Measurements from ENCODE around the gene PLCXD1. TPM values are rescaled to one million over a fixed set of nuclear protein-coding genes. Genes with fewer than 3 reads are reported as not detected.

Gene PLCXD1
- total RNA-seq, 1 donor from 2014 or later: 6.4 TPM

DNA sequence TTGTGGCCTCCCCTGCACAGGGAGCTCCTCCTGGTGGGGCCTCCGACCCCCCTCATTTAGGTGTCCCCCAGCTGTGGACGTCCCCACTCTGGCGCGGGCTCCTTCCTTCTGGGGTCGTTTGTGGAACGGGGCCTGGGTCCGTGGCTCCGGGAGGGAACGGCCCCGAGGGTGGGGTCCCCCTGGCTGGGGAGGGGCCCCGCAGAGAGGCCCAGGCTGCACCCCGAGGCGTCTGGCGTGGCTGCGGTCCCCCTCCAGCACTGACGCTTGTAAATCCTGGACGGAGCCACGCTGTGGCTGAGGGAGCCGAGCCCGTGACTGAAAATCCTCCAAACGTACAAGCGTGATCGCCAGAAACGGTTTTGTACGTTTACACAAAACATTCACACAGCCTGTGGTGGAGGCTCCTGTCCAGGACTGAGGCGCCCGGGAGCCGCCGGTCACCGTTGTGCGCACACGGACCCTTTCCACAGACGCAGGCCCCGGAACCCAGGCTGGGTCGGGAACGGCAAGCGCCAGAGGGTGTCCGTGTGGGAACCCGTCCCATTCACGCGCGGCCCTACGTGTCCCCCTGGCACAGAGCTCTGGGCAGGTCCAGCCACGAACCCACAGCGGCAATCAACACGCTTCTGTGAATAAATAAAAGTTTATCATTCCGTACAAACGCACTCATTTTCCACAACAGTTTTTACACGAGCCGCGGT lies 52.6 kb downstream of the PLCXD1 start:
- no peak for DNase-seq (ENCODE audit: low read depth in 2 of 2)

- DNase-seq (ENCODE audit: low read depth in 2 of 2): no peak
Observed at GRCh38 chrX:334331-334891, 53.2 kb downstream of the PLCXD1 start.

DNA sequence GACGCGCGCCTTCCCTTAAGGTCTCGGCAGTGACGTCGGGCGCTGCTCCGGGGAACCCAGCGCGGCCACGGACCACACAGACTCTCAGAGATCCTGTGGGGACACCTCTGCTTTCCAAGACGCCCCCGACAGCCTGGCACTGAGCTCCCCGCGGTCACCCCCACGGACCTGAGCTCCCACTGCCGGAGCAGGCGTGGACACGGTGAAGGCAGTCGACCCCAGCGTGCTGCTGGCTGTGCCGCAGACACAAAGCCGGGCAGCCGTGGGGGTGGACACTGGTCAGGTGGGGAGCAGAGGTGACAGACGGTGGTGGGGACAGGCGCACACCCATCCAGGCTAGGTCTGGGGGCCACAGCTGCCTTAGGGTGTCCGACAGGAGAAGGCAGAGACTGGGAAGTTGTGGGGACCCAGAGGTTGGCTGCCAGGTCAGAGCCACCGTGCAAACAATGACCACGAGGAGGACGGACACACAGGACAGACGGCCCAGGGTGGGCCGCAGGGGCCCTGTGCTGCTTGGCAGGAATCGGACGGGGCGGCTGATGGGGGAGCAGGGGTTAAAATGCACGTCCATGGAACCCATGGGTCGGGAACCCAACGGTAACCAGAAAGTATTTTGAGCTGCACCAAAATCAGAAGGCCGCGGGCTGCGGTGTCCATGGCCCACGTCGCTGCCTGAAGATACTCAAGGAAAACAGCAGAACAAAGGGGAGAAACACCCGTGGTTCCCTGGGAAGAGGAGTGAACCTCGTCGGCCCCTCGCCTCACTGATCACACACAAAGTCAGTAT lies 54.0 kb downstream of the PLCXD1 start:
- DNase-seq (ENCODE audit: low read depth in 2 of 2): no peak

GRCh38 chrX:335758-336155 lies 54.6 kb downstream of the PLCXD1 start:
- DNase-seq (ENCODE audit: low read depth in 2 of 2): no peak

DNA sequence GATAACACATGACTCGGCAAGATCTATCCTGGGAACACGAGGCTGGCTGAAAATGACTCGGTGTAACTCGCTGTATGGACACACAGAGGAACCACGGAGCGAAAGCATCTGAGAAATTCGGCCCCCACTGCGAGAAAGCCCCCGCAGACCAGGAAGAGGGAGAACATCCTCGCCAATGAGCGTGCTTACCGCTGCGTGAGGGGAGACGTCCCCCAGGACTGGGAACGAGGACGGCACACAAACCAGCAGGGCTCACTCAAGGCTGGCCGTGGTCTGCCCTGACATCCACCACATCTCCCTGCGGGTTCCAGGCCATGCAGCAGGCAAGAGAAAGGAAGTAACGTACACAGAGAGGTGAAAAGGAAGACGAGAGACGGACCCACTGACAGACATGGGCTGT lies 55.0 kb downstream of the PLCXD1 start:
- DNase-seq (ENCODE audit: low read depth in 2 of 2): no peak

DNA sequence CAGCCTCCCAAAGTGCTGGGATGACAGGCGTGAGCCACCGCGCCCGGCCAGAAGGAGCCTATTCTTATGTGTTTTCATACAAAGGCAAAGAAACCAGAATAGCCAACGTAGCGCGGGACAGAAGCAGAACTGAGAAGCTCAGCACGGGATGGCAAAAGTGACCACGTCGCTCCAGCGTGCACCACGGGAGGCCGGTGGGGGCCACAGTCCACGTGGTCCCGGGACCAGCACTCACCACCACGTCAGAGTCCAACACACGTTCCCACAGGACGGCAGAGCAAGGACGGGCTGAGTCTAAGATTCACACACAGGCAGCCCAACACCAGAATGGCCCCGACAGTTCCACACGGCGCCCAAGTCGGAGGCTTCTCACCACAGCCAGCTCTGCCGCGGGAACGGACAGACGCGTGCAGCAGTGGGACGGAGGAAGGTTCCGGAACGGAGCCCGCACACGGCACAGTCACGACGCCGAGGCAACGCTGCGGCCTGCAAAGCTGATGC lies 56.2 kb downstream of the PLCXD1 start:
- DNase-seq (ENCODE audit: low read depth in 2 of 2): no peak

- no peak for DNase-seq (ENCODE audit: low read depth in 2 of 2)
Observed at GRCh38 chrX:338281-338835, 57.2 kb downstream of the PLCXD1 start.

DNA sequence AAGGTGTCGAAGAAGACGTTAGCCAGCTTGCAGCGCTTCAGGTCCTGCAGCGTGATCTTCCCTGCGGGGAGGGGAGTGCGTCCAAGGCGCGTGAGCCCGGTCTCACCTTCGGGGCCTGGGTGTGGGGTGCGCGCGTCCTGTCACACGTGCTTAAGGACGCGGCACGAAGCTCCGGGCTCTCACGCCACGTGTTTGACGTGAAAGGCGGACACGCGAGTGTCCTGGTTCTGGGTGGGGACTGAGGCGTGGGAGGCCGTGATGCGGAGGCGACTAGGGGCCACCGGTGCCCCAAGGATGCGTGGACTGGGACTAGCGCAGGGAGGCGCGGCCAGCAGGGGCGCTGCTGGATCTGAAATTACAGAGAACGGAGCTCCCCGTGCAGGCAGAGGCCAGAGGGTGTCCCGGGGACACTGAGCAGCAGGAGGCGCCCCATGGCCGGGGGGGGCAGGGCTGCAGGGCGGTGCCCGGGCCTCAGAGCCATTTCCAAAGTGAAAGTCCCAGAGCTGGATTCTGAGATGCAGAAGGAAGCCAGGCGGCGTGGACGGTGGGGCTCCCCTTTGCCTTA lies 57.7 kb downstream of the PLCXD1 start:
- no peak for DNase-seq (ENCODE audit: low read depth in 2 of 2)

DNA sequence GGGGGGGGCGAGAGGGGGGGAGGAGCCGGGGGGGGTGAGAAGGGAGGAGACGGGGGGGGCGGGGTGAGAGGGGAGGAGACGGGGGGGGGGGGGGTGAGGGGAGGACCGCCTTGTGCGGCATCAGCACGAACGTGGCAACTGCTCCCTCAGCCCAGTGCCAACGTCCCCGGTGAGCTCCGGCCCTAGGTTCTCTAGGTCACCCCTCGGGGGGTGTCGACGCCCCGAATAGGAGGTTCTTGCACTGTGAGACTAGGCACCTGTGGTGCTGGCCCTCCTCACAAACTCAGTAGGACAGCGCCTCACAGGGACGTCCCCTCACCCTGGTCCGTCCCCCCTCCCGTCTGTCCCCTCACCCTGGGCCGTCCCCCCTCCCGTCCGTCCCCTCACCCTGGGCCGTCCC lies 58.9 kb downstream of the PLCXD1 start:
- DNase-seq (ENCODE audit: low read depth in 2 of 2): no peak

GRCh38 chrX:340641-341423 lies 59.7 kb downstream of the PLCXD1 start:
- DNase-seq (ENCODE audit: low read depth in 2 of 2): no peak

DNA sequence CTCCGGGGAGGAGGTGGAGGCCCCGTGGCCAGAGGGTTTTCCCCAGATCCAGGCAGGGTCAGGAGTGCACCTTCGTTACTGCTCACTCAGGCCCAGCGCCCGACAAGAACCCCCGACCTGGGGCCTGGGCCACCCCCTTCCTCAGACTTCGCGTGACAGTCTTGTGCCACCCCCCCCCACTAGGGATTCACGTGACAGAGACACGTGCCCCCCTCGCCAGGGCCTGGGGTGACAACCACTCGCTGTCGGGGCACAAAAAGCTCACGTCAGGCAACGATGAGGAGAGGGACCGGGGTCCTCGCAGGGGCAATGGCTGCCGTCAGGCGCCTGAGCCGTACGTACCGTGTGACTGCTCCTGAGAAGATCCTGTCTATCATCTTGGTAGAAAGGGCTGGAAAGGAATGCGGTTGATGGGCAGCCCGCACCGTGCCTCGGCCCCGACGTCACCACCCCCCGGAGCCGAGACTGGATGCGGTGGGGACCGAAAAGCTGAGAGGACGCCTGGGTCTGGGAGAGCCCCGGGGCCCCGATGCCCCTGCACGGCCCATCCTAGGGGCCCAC lies 60.4 kb downstream of the PLCXD1 start:
- no peak for DNase-seq (ENCODE audit: low read depth in 2 of 2)

DNA sequence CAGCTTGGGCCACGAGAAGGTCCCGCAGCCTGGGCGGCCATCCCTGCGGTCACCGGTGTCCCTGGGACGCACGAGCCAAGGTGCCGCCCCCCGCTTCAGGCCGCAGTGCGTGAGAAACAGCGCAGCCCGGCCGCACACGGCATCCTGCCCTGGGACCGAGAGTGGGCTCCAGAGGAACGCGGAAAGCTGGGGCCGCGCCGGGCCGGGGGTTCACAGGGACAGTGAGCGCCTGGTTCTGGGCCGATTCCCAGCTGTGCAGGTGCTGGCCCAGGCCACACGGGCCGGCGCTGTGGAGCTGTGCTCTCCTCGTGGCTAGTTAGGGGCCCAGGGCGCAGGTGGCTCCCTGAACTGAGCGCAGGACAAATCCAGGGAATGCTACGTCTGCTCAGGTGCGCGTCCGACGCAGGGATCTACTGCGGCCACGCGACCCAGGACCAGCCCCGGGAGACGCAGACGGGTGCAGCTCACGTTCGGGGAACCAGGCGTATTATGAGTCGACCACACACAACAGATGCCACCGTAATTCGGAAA lies 63.3 kb downstream of the PLCXD1 start:
- DNase-seq (ENCODE audit: low read depth in 2 of 2): no peak

DNA sequence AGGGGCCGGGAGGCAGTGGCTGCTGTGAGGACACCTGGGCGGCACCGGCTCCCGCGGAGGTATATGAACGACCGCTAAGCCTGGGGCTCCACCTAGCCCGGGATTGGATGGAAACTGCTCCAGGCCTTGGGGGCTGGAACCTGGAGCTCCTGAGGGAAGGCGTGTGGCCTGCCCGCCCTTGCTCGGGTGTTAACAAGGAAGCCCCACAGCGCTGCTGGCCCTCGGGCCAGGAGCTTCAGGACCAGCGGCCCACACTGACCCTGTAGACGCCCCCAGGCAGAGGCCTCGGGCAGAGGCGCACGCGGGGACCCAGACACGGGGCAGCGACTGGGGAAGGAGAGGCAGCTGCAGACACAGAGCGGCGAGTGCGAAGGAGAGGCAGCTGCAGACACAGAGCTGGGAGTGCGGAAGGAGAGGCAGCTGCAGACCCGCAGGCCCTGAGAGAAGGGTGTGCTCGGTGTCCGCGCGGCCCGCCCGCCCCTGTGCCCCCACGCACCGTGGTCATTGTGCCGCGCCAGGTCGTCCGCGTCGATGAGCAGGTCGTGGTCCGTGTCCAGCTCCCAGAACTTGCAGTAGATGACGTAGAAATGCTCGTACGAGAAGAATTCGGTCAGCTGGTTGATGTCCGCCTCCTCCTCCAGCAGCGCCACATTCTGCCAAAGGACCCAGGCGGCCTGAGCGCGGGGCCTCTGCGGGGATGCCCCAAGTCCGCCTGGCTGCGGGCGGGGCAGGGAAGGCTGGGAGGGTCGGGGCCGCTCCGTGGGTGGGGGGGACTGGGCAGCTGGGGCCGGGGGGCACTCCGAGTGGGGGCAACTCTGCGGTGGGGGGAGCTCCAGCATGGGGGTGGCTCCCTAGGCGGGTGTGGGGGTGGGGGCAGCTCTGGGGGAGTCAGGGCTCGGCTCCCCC lies 64.1 kb downstream of the PLCXD1 start:
- DNase-seq (ENCODE audit: low read depth in 2 of 2): no peak

DNA sequence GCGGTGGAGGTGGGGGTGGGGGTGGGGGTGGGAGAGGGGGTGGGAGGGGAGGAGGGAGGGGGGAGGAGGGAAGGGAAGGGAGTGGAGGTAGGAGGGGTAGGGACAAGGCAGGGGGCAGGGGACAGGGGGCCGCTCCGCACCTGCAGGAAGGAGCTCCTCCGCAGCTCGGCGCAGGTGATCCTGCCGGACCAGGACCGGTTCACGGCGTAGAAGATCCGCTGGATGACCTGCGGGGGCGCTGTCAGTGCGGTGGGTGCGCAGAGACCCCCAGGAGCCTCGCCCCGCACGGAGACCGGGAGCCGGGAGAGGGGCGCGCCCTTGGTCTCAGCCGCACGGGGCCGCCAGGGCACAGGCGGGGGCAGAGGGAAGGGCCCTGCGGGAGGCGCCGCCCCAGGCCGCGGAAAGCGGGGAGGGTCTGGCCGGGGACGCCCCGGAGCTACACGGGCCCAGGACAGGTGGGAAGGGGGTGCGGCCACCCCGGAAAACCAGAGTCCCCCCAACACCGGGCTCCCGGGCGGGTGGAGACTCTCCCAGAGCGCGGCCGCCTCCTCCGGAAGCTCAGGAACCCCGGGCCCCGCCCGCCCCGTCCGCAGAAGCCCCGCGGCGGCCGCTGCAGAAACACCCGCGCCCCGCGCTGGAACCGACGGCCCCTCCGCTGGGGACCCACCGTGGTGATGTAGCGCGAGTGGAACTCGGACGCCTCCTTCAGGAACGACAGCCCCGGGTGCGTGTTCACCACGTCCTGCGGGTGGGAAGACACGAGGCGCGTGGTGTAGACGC lies 65.0 kb downstream of the PLCXD1 start:
- DNase-seq (ENCODE audit: low read depth in 2 of 2): no peak

DNA sequence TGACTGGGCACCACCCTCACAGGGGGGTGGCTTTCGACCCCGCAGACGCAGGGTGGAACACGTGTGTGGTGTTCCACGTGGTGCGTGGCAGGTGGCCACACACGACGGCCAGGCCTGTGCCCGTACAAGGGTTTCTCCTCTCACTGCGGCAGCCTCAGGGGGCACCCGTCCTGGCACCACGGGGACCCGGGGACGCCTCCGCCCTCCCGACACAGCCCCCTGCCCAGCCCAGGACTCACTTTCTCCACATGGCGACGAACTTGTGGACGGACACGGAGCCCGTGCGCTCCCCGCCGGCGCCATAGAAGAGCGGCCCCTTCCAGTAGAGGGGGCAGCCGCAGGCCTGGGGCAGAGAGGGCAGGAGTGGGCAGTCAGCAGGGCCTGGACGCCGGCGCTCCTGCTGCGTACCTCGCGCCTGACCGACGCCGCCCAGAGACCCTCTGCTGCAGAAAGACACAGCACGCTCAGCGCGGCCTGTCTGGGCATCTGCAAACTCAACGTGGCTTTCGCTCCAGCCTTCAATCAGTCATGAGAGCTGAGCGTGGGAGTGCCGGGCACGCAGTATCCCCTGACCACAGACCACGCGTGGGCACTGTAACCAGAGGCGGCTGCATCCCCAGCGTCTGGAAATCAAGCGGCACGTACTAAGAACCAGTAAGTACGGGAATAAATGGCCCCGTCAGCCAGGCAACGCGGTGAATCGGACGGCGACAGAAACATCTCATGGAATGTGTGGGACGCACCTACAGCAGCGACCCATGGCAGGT lies 66.4 kb downstream of the PLCXD1 start:
- DNase-seq (ENCODE audit: low read depth in 2 of 2): no peak

DNA sequence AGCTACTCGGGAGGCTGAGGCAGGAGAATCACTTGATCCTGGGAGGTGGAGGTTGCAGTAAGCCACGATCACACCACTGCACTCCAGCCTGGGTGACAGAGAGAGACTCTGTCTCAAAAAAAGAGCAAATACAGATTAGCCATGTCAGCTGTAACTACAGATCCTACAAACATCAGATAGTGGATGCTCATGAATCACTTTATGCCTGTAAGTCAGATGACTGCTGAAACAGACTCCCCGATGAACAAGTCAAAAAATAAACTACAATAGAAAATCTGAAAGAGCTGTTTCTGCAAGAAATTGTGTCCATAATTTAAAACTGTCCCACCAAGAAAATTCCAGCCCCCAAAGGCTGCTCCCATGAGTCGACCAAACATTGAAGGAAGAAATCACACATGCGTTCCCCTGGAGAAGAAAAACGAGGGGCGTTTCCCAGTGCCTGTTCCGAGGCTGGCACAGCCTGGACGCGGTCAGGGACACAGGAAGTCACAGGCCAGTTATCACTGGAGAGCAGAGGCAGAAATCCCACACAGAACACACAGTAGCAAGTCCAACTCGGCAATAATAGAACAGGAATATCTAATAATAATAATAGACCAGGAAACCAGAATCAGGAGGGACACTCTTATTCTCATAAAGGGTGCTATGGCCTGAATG lies 67.4 kb downstream of the PLCXD1 start:
- peak in 1 of 2 donors; percentile 14 for DNase-seq (ENCODE audit: low read depth in 2 of 2)

- peak in 1 of 2 donors; percentile 58 for DNase-seq (ENCODE audit: low read depth in 2 of 2)
Observed at GRCh38 chrX:349196-349595, 68.0 kb downstream of the PLCXD1 start.
